GM19328 (cell line): ENCODE measurements around the gene VPS39.

Experiments used
- ATAC-seq: cut with Tn5 transposase; IDR thresholded peaks from one replicate; pipeline ENCODE4 v1.9.1; 2021; ENCODE audit warnings: mild to moderate bottlenecking, moderate library complexity; ENCODE audit not compliant: unreplicated experiment

VPS39 gene

GRCh38 chr15:42146551-42147430 lies 61.3 kb downstream of the VPS39 start:
- ATAC-seq, result no peak

- ATAC-seq, result no peak
Observed at GRCh38 chr15:42145546-42146455, 62.3 kb downstream of the VPS39 start.

- no peak for ATAC-seq
Observed at GRCh38 chr15:42144841-42145375, 63.2 kb downstream of the VPS39 start.

- ATAC-seq, result no peak
Observed at GRCh38 chr15:42143866-42144625, 64.1 kb downstream of the VPS39 start.

GRCh38 chr15:42143356-42143755 lies 64.7 kb downstream of the VPS39 start:
- ATAC-seq, result no peak

- ATAC-seq, result no peak
Observed at GRCh38 chr15:42141795-42142667, 66.1 kb downstream of the VPS39 start.

- ATAC-seq, result no peak
Observed at GRCh38 chr15:42141246-42141645, 66.9 kb downstream of the VPS39 start.

- ATAC-seq, result no peak
Observed at GRCh38 chr15:42140383-42141070, 67.6 kb downstream of the VPS39 start.

- no peak for ATAC-seq
Observed at GRCh38 chr15:42139596-42139995, 68.5 kb downstream of the VPS39 start.

- ATAC-seq, result no peak
Observed at GRCh38 chr15:42138968-42139386, 69.1 kb downstream of the VPS39 start.

GRCh38 chr15:42138411-42138810 lies 69.7 kb downstream of the VPS39 start:
- ATAC-seq, result no peak

- no peak for ATAC-seq
Observed at GRCh38 chr15:42137461-42138261, 70.4 kb downstream of the VPS39 start.

GRCh38 chr15:42136513-42136912 lies 71.6 kb downstream of the VPS39 start:
- ATAC-seq, result no peak

- ATAC-seq, result no peak
Observed at GRCh38 chr15:42135351-42135750, 72.8 kb downstream of the VPS39 start.

- ATAC-seq, result no peak
Observed at GRCh38 chr15:42134617-42135245, 73.4 kb downstream of the VPS39 start.

- ATAC-seq, result no peak
Observed at GRCh38 chr15:42133886-42134502, 74.1 kb downstream of the VPS39 start.

- ATAC-seq, result no peak
Observed at GRCh38 chr15:42133356-42133755, 74.7 kb downstream of the VPS39 start.
